Common myeloid progenitor, CD34-positive (primary cell): ENCODE results near the gene LPAR1.

Experiments used
- CTCF ChIA-PET: fragments of 350-600 bp; sonication (Branson Sonifier 250); formaldehyde crosslinking; loops from one replicate; lab custom pipeline; 2021; ENCODE audit warnings: antibody characterized with exemption; lab: Charles Lee
- POLR2A ChIA-PET: fragments of 350-600 bp; sonication (Branson Sonifier 250); formaldehyde crosslinking; loops from one replicate; lab custom pipeline; 2021; ENCODE audit warnings: antibody characterized with exemption; lab: Charles Lee
- DNase-seq, 3 donors: peaks; one replicate each; pipeline versions ENCODE4 v3.0.0 to v3.0.0-alpha.2; 2013
- H3K27ac ChIP-seq, 2 experiments: 1 replicate in 1 of 2; 2 replicates in 1 of 2; pipeline ENCODE4 v1.7.0; 2013; ENCODE audit warnings: inconsistent platforms in 2 of 2, low read length in 2 of 2, mild to moderate bottlenecking in 2 of 2, low read depth in 1 of 2, moderate library complexity in 1 of 2; ENCODE audit not compliant: severe bottlenecking in 2 of 2, insufficient read depth in 1 of 2, poor library complexity in 1 of 2
- H3K27me3 ChIP-seq, 5 experiments: replicated peaks in 2 of 5; 1 replicate in 3 of 5; 2 replicates in 2 of 5; pipeline versions ENCODE4 v1.6.1 to v1.7.0; 2013; ENCODE audit warnings: low read length in 4 of 5, mild to moderate bottlenecking in 2 of 5, moderate library complexity in 2 of 5, inconsistent platforms in 1 of 5; ENCODE audit not compliant: insufficient read depth in 5 of 5, control insufficient read depth in 4 of 5
- H3K36me3 ChIP-seq, 4 experiments: 1 replicate in 2 of 4; 2 replicates in 2 of 4; pipeline versions ENCODE4 v1.6.1 to v1.7.0; 2013; ENCODE audit warnings: low read length in 3 of 4, control low read depth in 1 of 4, mild to moderate bottlenecking in 1 of 4; ENCODE audit not compliant: control insufficient read depth in 4 of 4, insufficient read depth in 4 of 4
- H3K4me1 ChIP-seq, 4 experiments: 1 replicate in 3 of 4; 2 replicates in 1 of 4; pipeline versions ENCODE4 v1.6.1 to v1.7.1; 2013; ENCODE audit warnings: low read length in 3 of 4, mild to moderate bottlenecking in 3 of 4, control low read depth in 1 of 4, inconsistent platforms in 1 of 4, moderate library complexity in 1 of 4; ENCODE audit not compliant: control insufficient read depth in 4 of 4, insufficient read depth in 4 of 4; ENCODE audit errors: control extremely low read depth in 1 of 4
- H3K4me3 ChIP-seq, 7 experiments: 1 replicate in 4 of 7; 2 replicates in 3 of 7; pipeline versions ENCODE4 v1.5.1 to v1.7.0; 2013; ENCODE audit warnings: mild to moderate bottlenecking in 7 of 7, low read length in 6 of 7, moderate library complexity in 6 of 7, inconsistent platforms in 2 of 7, low read depth in 2 of 7, control low read depth in 1 of 7; ENCODE audit not compliant: insufficient read depth in 4 of 7, control insufficient read depth in 1 of 7; ENCODE audit errors: extremely low read depth in 1 of 7
- H3K9me3 ChIP-seq, 5 experiments: 1 replicate in 4 of 5; 2 replicates in 1 of 5; pipeline versions ENCODE4 v1.6.1 to v1.7.1; 2013; ENCODE audit warnings: low read length in 4 of 5, mild to moderate bottlenecking in 2 of 5, inconsistent platforms in 1 of 5, low read depth in 1 of 5, moderate library complexity in 1 of 5; ENCODE audit not compliant: control insufficient read depth in 4 of 5, insufficient read depth in 2 of 5; ENCODE audit errors: control extremely low read depth in 1 of 5
- WGBS: methylation state at CpG from one replicate; pipeline ENCODE4 v1.1.5; 2013; ENCODE audit not compliant: insufficient coverage; 5-methylcytosine and 5-hydroxymethylcytosine counted together

Gene LPAR1

GRCh38 chr9:110894731-110895130 is 143.5 kb downstream of the LPAR1 start:
- 93% methylated on average over 4 of the region's 5 CpGs for WGBS
- H3K27me3 ChIP-seq, result no peaks in the 10 kb centered on the region
- H3K9me3 ChIP-seq, result peaks cover 0 to 6% (median 0%) of the 10 kb centered on the region in 5 experiments
- CTCF ChIA-PET, result no interaction called here
- H3K27ac ChIP-seq, result no peak overlapping the region
- POLR2A ChIA-PET, result no interaction called here
- no peak for DNase-seq
- H3K4me1 ChIP-seq, result no peaks in the 10 kb centered on the region
- H3K4me3 ChIP-seq, result no peak overlapping the region
- H3K36me3 ChIP-seq, result no peaks in the 10 kb centered on the region

- no CpG with 5 or more reads among the region's 1 CpG for WGBS
- DNase-seq, result no peak
- Histone ChIP-seq H3K9me3 (peaks cover 0 to 6% (median 0%) of the 10 kb centered on the region in 5 experiments), H3K36me3 (no peaks in the 10 kb centered on the region), H3K4me1 (no peaks in the 10 kb centered on the region), H3K27me3 (no peaks in the 10 kb centered on the region), H3K27ac (no peak overlapping the region), H3K4me3 (no peak overlapping the region)
- CTCF ChIA-PET, result no interaction called here
- POLR2A ChIA-PET, result interaction anchor here (0.5 kb wide), 1 partner anchor 157 kb away, joined by 3 read pairs; no protein-coding TSS in a partner anchor
These were observed 145.6 kb downstream of the LPAR1 start for GRCh38 chr9:110892689-110893088.

GRCh38 chr9:110891760-110892159 is 146.5 kb downstream of the LPAR1 start:
- no peak for DNase-seq
- Histone ChIP-seq H3K27me3 (no peaks in the 10 kb centered on the region), H3K4me3 (no peak overlapping the region), H3K36me3 (no peaks in the 10 kb centered on the region), H3K27ac (no peak overlapping the region), H3K9me3 (no peaks in the 10 kb centered on the region), H3K4me1 (no peaks in the 10 kb centered on the region)
- POLR2A ChIA-PET, result no interaction called here
- 78% methylated on average over 3 of the region's 3 CpGs for WGBS
- CTCF ChIA-PET, result no interaction called here

GRCh38 chr9:110890416-110890815 is 147.9 kb downstream of the LPAR1 start:
- Histone ChIP-seq H3K9me3 (no peaks in the 10 kb centered on the region), H3K4me3 (no peak overlapping the region), H3K27ac (no peak overlapping the region), H3K27me3 (no peaks in the 10 kb centered on the region), H3K4me1 (no peaks in the 10 kb centered on the region), H3K36me3 (no peaks in the 10 kb centered on the region)
- ChIA-PET POLR2A (no interaction called here), CTCF (no interaction called here)
- DNase-seq, result no peak

GRCh38 chr9:110887276-110887675 is 151.0 kb downstream of the LPAR1 start:
- CTCF ChIA-PET, result no interaction called here
- Histone ChIP-seq H3K4me1 (peaks cover 0 to 13% (median 6%) of the 10 kb centered on the region in 4 experiments), H3K27ac (no peak overlapping the region), H3K4me3 (no peak overlapping the region), H3K9me3 (no peaks in the 10 kb centered on the region), H3K27me3 (no peaks in the 10 kb centered on the region), H3K36me3 (no peaks in the 10 kb centered on the region)
- POLR2A ChIA-PET, result no interaction called here
- no CpG with 5 or more reads among the region's 3 CpGs for WGBS
- no peak for DNase-seq

GRCh38 chr9:110886832-110887231 is 151.4 kb downstream of the LPAR1 start:
- CTCF ChIA-PET, result no interaction called here
- no peak overlapping the region for H3K27ac ChIP-seq

GRCh38 chr9:110880189-110880588 is 158.1 kb downstream of the LPAR1 start:
- H3K4me3 ChIP-seq, result no peak overlapping the region
- no peak for DNase-seq
- CTCF ChIA-PET, result interaction anchor here (1.0 to 1.8 kb wide), 3 partner anchors 19 to 159 kb away, joined by 3 to 4 read pairs (median 3); no protein-coding TSS in a partner anchor
- 60% methylated on average over 2 of the region's 3 CpGs for WGBS
- H3K9me3 ChIP-seq, result no peaks in the 10 kb centered on the region
- H3K27me3 ChIP-seq, result no peaks in the 10 kb centered on the region
- peaks cover 14 to 62% (median 41%) of the 10 kb centered on the region in 4 experiments for H3K4me1 ChIP-seq
- POLR2A ChIA-PET, result no interaction called here
- H3K36me3 ChIP-seq, result no peaks in the 10 kb centered on the region
- H3K27ac ChIP-seq, result no peak overlapping the region

More at GRCh38 chr9:110886832-110887231, 151.4 kb downstream of the LPAR1 start:
- peaks cover 3 to 17% (median 11%) of the 10 kb centered on the region in 4 experiments for H3K4me1 ChIP-seq
- no peak for DNase-seq
- no CpG with 5 or more reads among the region's 1 CpG for WGBS
- no peaks in the 10 kb centered on the region for H3K36me3 ChIP-seq
- H3K9me3 ChIP-seq, result no peaks in the 10 kb centered on the region
- no peaks in the 10 kb centered on the region for H3K27me3 ChIP-seq
- H3K4me3 ChIP-seq, result no peak overlapping the region
- POLR2A ChIA-PET, result no interaction called here
